Fibroblast of mammary gland (primary cell): Measurements from ENCODE around the gene WASF3.
A peak's percentile ranks its signal among the peaks of the same experiment; 100 is the strongest.

Experiments used
- DNase-seq: peaks from one replicate; pipeline ENCODE4 v3.0.0-alpha.2; 2010; ENCODE audit warnings: low read depth
- H3K4me3 ChIP-seq: 2 replicates; pipeline ENCODE4 v1.5.1; 2011; ENCODE audit warnings: low read depth, mild to moderate bottlenecking, low read length, moderate library complexity; ENCODE audit not compliant: control insufficient read depth
- CTCF ChIP-seq: conservative IDR thresholded peaks from 2 replicates; pipeline ENCODE4 v1.5.1; 2011; ENCODE audit warnings: low read depth, low read length, inconsistent platforms; ENCODE audit not compliant: control insufficient read depth, insufficient read depth

WASF3 gene

GRCh38 chr13:26584713-26585112 is 27.2 kb downstream of the WASF3 start:
- DNase-seq, result peak; percentile 86
- TF ChIP-seq CTCF, result no peak

GRCh38 chr13:26585136-26585535 is 27.7 kb downstream of the WASF3 start:
- H3K4me3 ChIP-seq, result no peak overlapping the region
- TF ChIP-seq CTCF, result no peak
- DNase-seq, result peak; percentile 60

More at GRCh38 chr13:26584713-26585112, 27.2 kb downstream of the WASF3 start:
- no peak overlapping the region for H3K4me3 ChIP-seq

- H3K4me3 ChIP-seq, result no peak overlapping the region
- no peak for DNase-seq
- TF ChIP-seq CTCF, result no peak
Measured at GRCh38 chr13:26587251-26587650, 29.8 kb downstream of the WASF3 start.

- H3K4me3 ChIP-seq, result no peak overlapping the region
- no peak for DNase-seq
- TF ChIP-seq CTCF, result no peak
Measured at GRCh38 chr13:26589226-26589625, 31.7 kb downstream of the WASF3 start.

- peak; percentile 22 for DNase-seq
- H3K4me3 ChIP-seq, result no peak overlapping the region
- TF ChIP-seq CTCF, result no peak
Measured at GRCh38 chr13:26589754-26590153, 32.3 kb downstream of the WASF3 start.

- H3K4me3 ChIP-seq, result no peak overlapping the region
- no peak for TF ChIP-seq CTCF
- DNase-seq, result no peak
Measured at GRCh38 chr13:26590379-26590778, 32.9 kb downstream of the WASF3 start.

- TF ChIP-seq CTCF, result no peak
- no peak overlapping the region for H3K4me3 ChIP-seq
- no peak for DNase-seq
Measured at GRCh38 chr13:26590951-26591350, 33.5 kb downstream of the WASF3 start.
